Vagina (tissue), 2 donors: ENCODE data around the gene PAK1.

Source experiments
- CTCF ChIP-seq, 3 experiments: fragments of 450-650 bp in 2 of 3; fragments of 200-600 bp in 1 of 3; sonication (generic) in 1 of 3; IDR thresholded peaks; one replicate each; pipeline ENCODE4 v1.5.1; 2017 to 2019; ENCODE audit warnings: antibody characterized with exemption in 3 of 3, mild to moderate bottlenecking in 2 of 3, moderate library complexity in 2 of 3
- POLR2A ChIP-seq, 2 donors: fragments of 450-650 bp; IDR thresholded peaks; one replicate each; pipeline ENCODE4 v1.6.1; 2017; ENCODE audit warnings: antibody characterized with exemption in 2 of 2, mild to moderate bottlenecking in 2 of 2, moderate library complexity in 2 of 2

- TF ChIP-seq CTCF (IDR thresholded peaks at IDR 0.05): no peak
- TF ChIP-seq POLR2A (IDR thresholded peaks at IDR 0.05): no peak
Observed at GRCh38 chr11:77322506-77322905, 151.4 kb downstream of the PAK1 start.
